ENCODE results near the gene COL9A1. TPM values are rescaled to one million over a fixed set of nuclear protein-coding genes. Genes with fewer than 3 reads are reported as not detected.

Gene COL9A1
- total RNA-seq, 1 donor from 2014 or later, result 8.1 TPM

- no peak for TF ChIP-seq CTCF (IDR thresholded peaks at IDR 0.05; ENCODE audit: unreplicated experiment)
- Mint-ChIP-seq H3K27ac (no peak overlapping the region), H3K27me3 (no peaks in the 10 kb centered on the region)
These were observed 32.4 kb downstream of the COL9A1 start for GRCh38 chr6:70270287-70271005.

DNA sequence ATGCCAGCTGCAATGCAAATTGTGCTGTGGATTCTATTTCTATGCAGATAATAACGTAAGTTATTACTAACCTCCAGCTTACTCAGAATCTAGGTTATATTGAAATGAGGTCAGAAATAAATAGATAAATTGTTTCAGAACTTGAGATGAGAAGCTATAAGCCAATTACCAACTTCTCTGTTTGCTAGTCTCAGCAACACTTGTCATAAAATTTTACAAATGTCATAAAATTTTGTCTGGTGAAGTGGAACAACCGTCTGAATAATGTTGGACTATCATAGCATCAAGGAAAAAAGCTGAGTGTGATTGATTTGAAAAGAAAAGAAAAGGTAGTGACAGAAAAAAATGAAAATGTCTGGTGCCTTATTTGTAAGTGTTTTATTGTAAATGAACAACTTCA lies 36.7 kb downstream of the COL9A1 start:
- H3K9me3 Mint-ChIP-seq (ENCODE audit: low read depth), result no peaks in the 10 kb centered on the region
- H3K27ac Mint-ChIP-seq, result no peak overlapping the region
- H3K27me3 Mint-ChIP-seq, result no peaks in the 10 kb centered on the region
- peaks cover 4% of the 10 kb centered on the region for H3K4me1 Mint-ChIP-seq (ENCODE audit: low read depth)
- no peak for TF ChIP-seq CTCF (IDR thresholded peaks at IDR 0.05; ENCODE audit: unreplicated experiment)
- DNase-seq (ENCODE audit: low spot score, unreplicated experiment), result no peak
- H3K4me3 Mint-ChIP-seq (ENCODE audit: low read depth), result no peak overlapping the region
- no peaks in the 10 kb centered on the region for H3K36me3 Mint-ChIP-seq (ENCODE audit: insufficient read depth)

More at GRCh38 chr6:70270287-70271005, 32.4 kb downstream of the COL9A1 start:
- H3K4me1 Mint-ChIP-seq (ENCODE audit: low read depth), result peaks cover 8% of the 10 kb centered on the region
- no peaks in the 10 kb centered on the region for H3K36me3 Mint-ChIP-seq (ENCODE audit: insufficient read depth)
- DNase-seq (ENCODE audit: low spot score, unreplicated experiment), result no peak
- H3K4me3 Mint-ChIP-seq (ENCODE audit: low read depth), result no peak overlapping the region
- H3K9me3 Mint-ChIP-seq (ENCODE audit: low read depth), result no peaks in the 10 kb centered on the region

GRCh38 chr6:70264306-70264705 lies 38.6 kb downstream of the COL9A1 start:
- H3K27me3 Mint-ChIP-seq, result no peaks in the 10 kb centered on the region
- H3K9me3 Mint-ChIP-seq (ENCODE audit: low read depth), result no peaks in the 10 kb centered on the region
- no peak overlapping the region for H3K4me3 Mint-ChIP-seq (ENCODE audit: low read depth)

DNA sequence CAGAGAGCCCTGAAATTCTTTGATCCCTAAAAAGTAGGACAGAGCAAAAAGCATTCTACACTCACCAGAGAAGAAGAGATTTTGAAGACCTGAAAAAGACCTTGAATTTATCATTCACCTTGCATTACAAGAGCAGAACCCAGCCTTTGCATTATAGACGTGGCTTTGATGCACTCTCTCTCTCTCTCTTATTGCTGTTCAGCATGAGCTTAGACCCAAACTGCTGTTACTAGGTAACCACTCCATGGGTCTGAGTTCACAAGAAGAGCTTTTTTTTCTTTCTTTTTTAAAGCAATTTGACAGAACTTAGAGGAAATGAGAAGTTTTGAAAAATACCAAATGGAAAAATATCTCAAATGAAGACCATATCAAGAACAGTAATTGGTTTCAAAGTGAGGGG lies 44.4 kb downstream of the COL9A1 start:
- Mint-ChIP-seq H3K9me3 (ENCODE audit: low read depth) (no peaks in the 10 kb centered on the region), H3K27ac (no peak overlapping the region), H3K4me3 (ENCODE audit: low read depth) (no peak overlapping the region), H3K36me3 (ENCODE audit: insufficient read depth) (no peaks in the 10 kb centered on the region), H3K27me3 (no peaks in the 10 kb centered on the region), H3K4me1 (ENCODE audit: low read depth) (no peaks in the 10 kb centered on the region)
- DNase-seq (ENCODE audit: low spot score, unreplicated experiment), result no peak
- no peak for TF ChIP-seq CTCF (IDR thresholded peaks at IDR 0.05; ENCODE audit: unreplicated experiment)

More at GRCh38 chr6:70264306-70264705, 38.6 kb downstream of the COL9A1 start:
- no peak overlapping the region for H3K27ac Mint-ChIP-seq
- TF ChIP-seq CTCF (IDR thresholded peaks at IDR 0.05; ENCODE audit: unreplicated experiment), result no peak
- no peak for DNase-seq (ENCODE audit: low spot score, unreplicated experiment)
- H3K4me1 Mint-ChIP-seq (ENCODE audit: low read depth), result no peaks in the 10 kb centered on the region
- no peaks in the 10 kb centered on the region for H3K36me3 Mint-ChIP-seq (ENCODE audit: insufficient read depth)

- no peak for DNase-seq (ENCODE audit: low spot score, unreplicated experiment)
- H3K4me1 Mint-ChIP-seq (ENCODE audit: low read depth), result no peaks in the 10 kb centered on the region
- no peak for TF ChIP-seq CTCF (IDR thresholded peaks at IDR 0.05; ENCODE audit: unreplicated experiment)
- H3K27ac Mint-ChIP-seq, result no peak overlapping the region
- no peak overlapping the region for H3K4me3 Mint-ChIP-seq (ENCODE audit: low read depth)
- no peaks in the 10 kb centered on the region for H3K36me3 Mint-ChIP-seq (ENCODE audit: insufficient read depth)
- no peaks in the 10 kb centered on the region for H3K9me3 Mint-ChIP-seq (ENCODE audit: low read depth)
- H3K27me3 Mint-ChIP-seq, result no peaks in the 10 kb centered on the region
These were observed 45.1 kb downstream of the COL9A1 start for GRCh38 chr6:70257768-70258273.

Measured in progenitor cell of endocrine pancreas (in vitro differentiated cells).